HepG2 (cell line): ENCODE measurements around the gene SNN. TPM values are rescaled to one million over a fixed set of nuclear protein-coding genes. Genes with fewer than 3 reads are reported as not detected.

Source experiments
- AFF4 ChIP-seq: sonication (generic); formaldehyde crosslinking; IDR thresholded peaks from 2 replicates; pipeline ENCODE4 v1.4.0; 2020; ENCODE audit warnings: missing genetic modification reagents
- ATF7 ChIP-seq, 2 experiments: fragments of 450-650 bp in 1 of 2; sonication (generic) in 1 of 2; formaldehyde crosslinking in 1 of 2; IDR thresholded peaks; 2 replicates each; pipeline versions ENCODE4 v1.4.0 to v1.6.1; 2016 to 2020; ENCODE audit warnings: antibody characterized with exemption in 1 of 2, mild to moderate bottlenecking in 1 of 2, missing genetic modification reagents in 1 of 2
- DDIT3 ChIP-seq: sonication (generic); formaldehyde crosslinking; IDR thresholded peaks from 2 replicates; pipeline ENCODE4 v1.4.0; 2020; ENCODE audit warnings: mild to moderate bottlenecking, missing genetic modification reagents
- ELF1 ChIP-seq: sonication (generic); formaldehyde crosslinking; IDR thresholded peaks from 2 replicates; pipeline ENCODE4 v1.4.0; 2020; ENCODE audit warnings: missing genetic modification reagents
- FOSL2 ChIP-seq: sonication (generic); formaldehyde crosslinking; IDR thresholded peaks from 2 replicates; pipeline ENCODE4 v1.4.0; 2020; ENCODE audit warnings: missing genetic modification reagents
- KDM2A ChIP-seq: sonication (generic); formaldehyde crosslinking; IDR thresholded peaks from 2 replicates; pipeline ENCODE4 v1.4.0; 2020; ENCODE audit warnings: low read depth, missing genetic modification reagents, borderline replicate concordance
- MED8 ChIP-seq: sonication (generic); formaldehyde crosslinking; IDR thresholded peaks from 2 replicates; pipeline ENCODE4 v1.8.1; 2023; ENCODE audit warnings: mild to moderate bottlenecking, missing genetic modification reagents; ENCODE audit not compliant: insufficient replicate concordance
- MZF1 ChIP-seq: sonication (generic); formaldehyde crosslinking; IDR thresholded peaks from 2 replicates; pipeline ENCODE4 v1.8.1; 2023; ENCODE audit warnings: mild to moderate bottlenecking, missing genetic modification reagents, borderline replicate concordance
- NFATC3 ChIP-seq: sonication (generic); formaldehyde crosslinking; IDR thresholded peaks from 2 replicates; pipeline ENCODE4 v1.5.1; 2020; ENCODE audit warnings: mild to moderate bottlenecking, missing genetic modification reagents
- POLR2AphosphoS5 ChIP-seq: IDR thresholded peaks from 2 replicates; pipeline ENCODE4 v1.6.1; 2012; ENCODE audit warnings: low read depth, low read length
- REST ChIP-seq, 2 experiments: IDR thresholded peaks; 2 replicates each; pipeline ENCODE4 v1.6.1; 2011 to 2012; ENCODE audit warnings: low read length in 2 of 2, borderline replicate concordance in 1 of 2, low read depth in 1 of 2, mild to moderate bottlenecking in 1 of 2, moderate library complexity in 1 of 2
- RFXAP ChIP-seq: sonication (generic); formaldehyde crosslinking; IDR thresholded peaks from 2 replicates; pipeline ENCODE4 v1.4.0; 2020; ENCODE audit warnings: missing genetic modification reagents, borderline replicate concordance
- SP1 ChIP-seq, 2 experiments: fragments of 450-650 bp in 1 of 2; sonication (generic) in 1 of 2; formaldehyde crosslinking in 1 of 2; IDR thresholded peaks; 2 replicates each; pipeline versions ENCODE4 v1.4.0 to v1.6.1; 2016 to 2020; ENCODE audit warnings: missing genetic modification reagents in 1 of 2
- XBP1 ChIP-seq: sonication (generic); formaldehyde crosslinking; IDR thresholded peaks from 2 replicates; pipeline ENCODE4 v1.5.0; 2020; ENCODE audit warnings: missing genetic modification reagents
- ZBTB38 ChIP-seq: sonication (generic); formaldehyde crosslinking; IDR thresholded peaks from 2 replicates; pipeline ENCODE4 v1.5.1; 2020; ENCODE audit warnings: mild to moderate bottlenecking, missing genetic modification reagents
- ZGPAT ChIP-seq: IDR thresholded peaks from 2 replicates; pipeline ENCODE4 v1.6.1; 2016; ENCODE audit warnings: mild to moderate bottlenecking
- ZNF143 ChIP-seq: sonication (generic); formaldehyde crosslinking; IDR thresholded peaks from 2 replicates; pipeline ENCODE4 v1.4.0; 2020; ENCODE audit warnings: missing genetic modification reagents
- ZNF260 ChIP-seq: sonication (generic); formaldehyde crosslinking; IDR thresholded peaks from 2 replicates; pipeline ENCODE4 v1.4.0; 2020; ENCODE audit warnings: missing genetic modification reagents, low read depth, mild to moderate bottlenecking, borderline replicate concordance
- ZNF343 ChIP-seq: sonication (generic); formaldehyde crosslinking; IDR thresholded peaks from 2 replicates; pipeline ENCODE4 v1.4.0; 2020; ENCODE audit warnings: mild to moderate bottlenecking, missing genetic modification reagents
- ZNF746 ChIP-seq: sonication (generic); formaldehyde crosslinking; IDR thresholded peaks from 2 replicates; pipeline ENCODE4 v1.8.0; 2022; ENCODE audit warnings: mild to moderate bottlenecking, missing genetic modification reagents
- ZSCAN12 ChIP-seq: sonication (generic); formaldehyde crosslinking; IDR thresholded peaks from 2 replicates; pipeline ENCODE4 v1.9.0; 2021; ENCODE audit warnings: mild to moderate bottlenecking, missing genetic modification reagents
- ZSCAN9 ChIP-seq: IDR thresholded peaks from 2 replicates; pipeline ENCODE4 v1.6.1; 2016; ENCODE audit warnings: borderline replicate concordance
- polyA plus RNA-seq, 8 experiments: library from polyadenylated mRNA; depleted of rRNA in 3 of 8; stranded (reverse) in 7 of 8; unstranded in 1 of 8; fragments of >200 nt; fragmentation: Illumina TruSeq in 4 of 8; extraction: Trizol in 4 of 8; gene quantifications; 2 replicates each; pipeline versions ENCODE4 v1.2.1 to v1.2.3, GENCODE V29; 2011 to 2016; ENCODE audit warnings: low read depth in 4 of 8, missing spikeins in 1 of 8, mixed read lengths in 1 of 8; ENCODE audit not compliant: insufficient read depth in 1 of 8
- total RNA-seq, 5 experiments: library from RNA; depleted of rRNA; stranded (reverse); fragments of >200 nt; fragmentation: Illumina TruSeq; extraction: Trizol; gene quantifications; 2 replicates each; pipeline ENCODE4 v1.2.3, GENCODE V29; 2016; ENCODE audit warnings: low read depth in 1 of 5

Gene SNN
- total and polyA plus RNA-seq, 2 of the 13 experiments (the other 11 are each of a cell fraction or from before 2014, with no cell fraction given) = 5.2 to 8.4 TPM

- no peak for TF ChIP-seq ZNF143 (CRISPR knock-in tag)
- peak; percentile 38 for TF ChIP-seq ELF1 (CRISPR knock-in tag)
- no peak for TF ChIP-seq DDIT3 (CRISPR knock-in tag)
- TF ChIP-seq ZSCAN12 (CRISPR knock-in tag) = no peak
- TF ChIP-seq ATF7 (IDR thresholded peaks at IDR 0.05) = no peak
- no peak for TF ChIP-seq ATF7 (CRISPR knock-in tag; IDR thresholded peaks at IDR 0.05)
- TF ChIP-seq AFF4 (CRISPR knock-in tag) = no peak
- TF ChIP-seq ZNF260 = no peak
- TF ChIP-seq ZSCAN9 (CRISPR knock-in tag) = no peak
- TF ChIP-seq FOSL2 = no peak; the same call in 1 of the 2 replicates
- TF ChIP-seq ZGPAT = peak; percentile 43; the same call in 1 of the 2 replicates
- TF ChIP-seq ZBTB38 (CRISPR knock-in tag) = no peak
- no peak for TF ChIP-seq XBP1 (CRISPR knock-in tag)
- TF ChIP-seq REST (IDR thresholded peaks at IDR 0.05; ENCODE audit: borderline replicate concordance in 1 of 2, low read depth in 1 of 2, low read length in 2 of 2) = no peak
- TF ChIP-seq KDM2A (CRISPR knock-in tag) = no peak
- TF ChIP-seq ZNF343 (CRISPR knock-in tag) = no peak; the same call in 1 of the 2 replicates
- peak; percentile 81; the same call in 1 of the 2 replicates for TF ChIP-seq NFATC3
- TF ChIP-seq MZF1 (CRISPR knock-in tag) = no peak
- no peak for TF ChIP-seq RFXAP (CRISPR knock-in tag)
- TF ChIP-seq SP1 (IDR thresholded peaks at IDR 0.05) = no peak
- no peak for TF ChIP-seq SP1 (CRISPR knock-in tag; IDR thresholded peaks at IDR 0.05)
- no peak for TF ChIP-seq MED8 (CRISPR knock-in tag)
- TF ChIP-seq POLR2AphosphoS5 = no peak
- peak; percentile 53; the same call in 1 of the 2 replicates for TF ChIP-seq ZNF746
Measured at GRCh38 chr16:11632455-11632939, 35.8 kb upstream of the SNN start (continued).
